Tibial nerve (tissue), 4 donors: ENCODE results near the gene PLD3.

Experiments used
- EP300 ChIP-seq, 2 donors: sonication (generic); formaldehyde crosslinking; IDR thresholded peaks; one replicate each; pipeline ENCODE4 v1.6.1; 2017; ENCODE audit warnings: antibody characterized with exemption in 2 of 2, mild to moderate bottlenecking in 1 of 2
- POLR2A ChIP-seq, 2 donors: fragments of 450-650 bp; IDR thresholded peaks; one replicate each; pipeline ENCODE4 v1.6.1; 2017; ENCODE audit warnings: antibody characterized with exemption in 2 of 2, mild to moderate bottlenecking in 2 of 2, moderate library complexity in 2 of 2
- TF ChIP-seq, protein P1 (sequence below), 5 experiments: fragments of 200-600 bp in 3 of 5; fragments of 450-650 bp in 2 of 5; sonication (generic) in 3 of 5; IDR thresholded peaks; one replicate each; pipeline ENCODE4 v1.5.1; 2016 to 2019; ENCODE audit warnings: antibody characterized with exemption in 5 of 5, mild to moderate bottlenecking in 3 of 5, moderate library complexity in 2 of 5

- TF ChIP-seq, protein P1, sequence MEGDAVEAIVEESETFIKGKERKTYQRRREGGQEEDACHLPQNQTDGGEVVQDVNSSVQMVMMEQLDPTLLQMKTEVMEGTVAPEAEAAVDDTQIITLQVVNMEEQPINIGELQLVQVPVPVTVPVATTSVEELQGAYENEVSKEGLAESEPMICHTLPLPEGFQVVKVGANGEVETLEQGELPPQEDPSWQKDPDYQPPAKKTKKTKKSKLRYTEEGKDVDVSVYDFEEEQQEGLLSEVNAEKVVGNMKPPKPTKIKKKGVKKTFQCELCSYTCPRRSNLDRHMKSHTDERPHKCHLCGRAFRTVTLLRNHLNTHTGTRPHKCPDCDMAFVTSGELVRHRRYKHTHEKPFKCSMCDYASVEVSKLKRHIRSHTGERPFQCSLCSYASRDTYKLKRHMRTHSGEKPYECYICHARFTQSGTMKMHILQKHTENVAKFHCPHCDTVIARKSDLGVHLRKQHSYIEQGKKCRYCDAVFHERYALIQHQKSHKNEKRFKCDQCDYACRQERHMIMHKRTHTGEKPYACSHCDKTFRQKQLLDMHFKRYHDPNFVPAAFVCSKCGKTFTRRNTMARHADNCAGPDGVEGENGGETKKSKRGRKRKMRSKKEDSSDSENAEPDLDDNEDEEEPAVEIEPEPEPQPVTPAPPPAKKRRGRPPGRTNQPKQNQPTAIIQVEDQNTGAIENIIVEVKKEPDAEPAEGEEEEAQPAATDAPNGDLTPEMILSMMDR (IDR thresholded peaks at IDR 0.05) = no peak
- TF ChIP-seq POLR2A (IDR thresholded peaks at IDR 0.05) = no peak
- TF ChIP-seq EP300 (IDR thresholded peaks at IDR 0.05) = no peak
Observed at GRCh38 chr19:40397568-40397906, 49.0 kb downstream of the PLD3 start.
